ENCODE measurements around the gene PDE4B.

DNA sequence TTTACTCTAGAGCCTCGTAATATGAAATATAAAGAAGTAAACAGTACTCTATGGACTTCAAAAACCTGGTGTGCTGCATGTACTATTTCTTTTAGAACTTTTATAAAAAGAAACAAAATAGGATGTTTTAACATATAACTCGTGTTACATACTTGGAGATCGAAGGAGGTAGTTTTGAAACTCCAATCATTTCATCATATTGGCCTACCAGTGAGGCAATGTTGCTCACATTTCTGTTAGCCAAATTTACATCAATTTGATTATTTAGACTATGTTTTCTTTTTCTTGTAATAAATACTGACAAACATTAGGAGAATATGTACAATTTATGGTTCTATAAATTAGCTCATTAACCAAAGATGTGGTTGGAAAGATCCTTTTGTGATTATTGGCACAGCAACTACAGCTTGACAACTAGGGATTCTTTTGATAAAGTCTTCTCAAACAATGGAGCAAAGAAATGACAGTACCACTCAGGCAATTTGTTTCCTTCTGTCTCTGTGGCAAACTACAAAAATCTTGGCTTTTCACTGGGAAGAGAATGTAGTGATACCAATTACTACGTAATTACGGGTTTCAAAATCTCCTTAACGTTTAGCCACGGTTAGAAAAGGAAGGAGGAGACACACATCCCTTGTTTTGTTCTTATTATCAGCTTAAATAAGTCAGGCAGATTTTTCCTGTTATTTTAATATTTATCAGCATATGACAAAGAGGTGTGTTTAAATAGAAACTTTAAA lies 474.7 kb downstream of the PDE4B start:
- TF ChIP-seq, protein P1, sequence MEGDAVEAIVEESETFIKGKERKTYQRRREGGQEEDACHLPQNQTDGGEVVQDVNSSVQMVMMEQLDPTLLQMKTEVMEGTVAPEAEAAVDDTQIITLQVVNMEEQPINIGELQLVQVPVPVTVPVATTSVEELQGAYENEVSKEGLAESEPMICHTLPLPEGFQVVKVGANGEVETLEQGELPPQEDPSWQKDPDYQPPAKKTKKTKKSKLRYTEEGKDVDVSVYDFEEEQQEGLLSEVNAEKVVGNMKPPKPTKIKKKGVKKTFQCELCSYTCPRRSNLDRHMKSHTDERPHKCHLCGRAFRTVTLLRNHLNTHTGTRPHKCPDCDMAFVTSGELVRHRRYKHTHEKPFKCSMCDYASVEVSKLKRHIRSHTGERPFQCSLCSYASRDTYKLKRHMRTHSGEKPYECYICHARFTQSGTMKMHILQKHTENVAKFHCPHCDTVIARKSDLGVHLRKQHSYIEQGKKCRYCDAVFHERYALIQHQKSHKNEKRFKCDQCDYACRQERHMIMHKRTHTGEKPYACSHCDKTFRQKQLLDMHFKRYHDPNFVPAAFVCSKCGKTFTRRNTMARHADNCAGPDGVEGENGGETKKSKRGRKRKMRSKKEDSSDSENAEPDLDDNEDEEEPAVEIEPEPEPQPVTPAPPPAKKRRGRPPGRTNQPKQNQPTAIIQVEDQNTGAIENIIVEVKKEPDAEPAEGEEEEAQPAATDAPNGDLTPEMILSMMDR (IDR thresholded peaks at IDR 0.05): no peak
- TF ChIP-seq POLR2A (IDR thresholded peaks at IDR 0.05): no peak

Data from heart left ventricle (tissue), 13 donors.